Measurements from ENCODE around the gene LRRC56. TPM values are rescaled to one million over a fixed set of nuclear protein-coding genes. Genes with fewer than 3 reads are reported as not detected.

LRRC56 gene
- total and polyA plus RNA-seq, 2 experiments from 2014 or later, result 0.73 to 0.87 TPM

DNA sequence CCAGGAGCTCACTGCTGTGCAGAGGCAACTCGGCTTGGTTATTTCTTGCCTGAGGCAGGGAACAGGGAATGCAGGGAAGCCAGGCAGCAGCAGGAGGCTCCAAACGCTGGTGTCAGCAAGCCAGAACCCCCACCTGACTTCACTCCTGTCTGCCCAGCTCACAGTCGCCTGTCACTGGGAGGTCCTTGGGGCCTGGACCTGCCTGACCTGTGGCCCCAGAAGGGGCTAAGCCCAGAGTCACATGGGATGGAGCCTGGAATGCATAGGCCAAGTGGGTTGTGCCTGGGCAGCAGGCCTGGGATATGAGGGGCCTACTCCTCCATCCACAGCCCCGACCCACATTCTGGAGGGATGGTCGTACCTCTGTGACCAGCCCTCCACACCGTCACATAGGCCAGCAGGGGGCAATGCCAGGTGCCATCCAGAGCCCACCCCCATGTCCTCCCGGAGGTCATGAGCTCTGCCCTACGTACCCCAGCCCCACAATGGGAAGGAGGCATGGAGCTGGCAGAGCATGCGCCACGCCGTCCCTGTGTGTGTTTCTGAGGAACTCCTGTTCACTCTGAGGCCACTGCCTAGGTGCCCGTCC, 28.7 kb downstream of the LRRC56 start:
- Histone ChIP-seq H3K27ac (ENCODE audit: low read depth) (peak overlapping the region; percentile 57; the same call in 1 of the 2 replicates), H3K36me3 (ENCODE audit: insufficient read depth) (no peaks in the 10 kb centered on the region), H3K27me3 (ENCODE audit: insufficient read depth) (peaks cover 11% of the 10 kb centered on the region; the same call in 1 of the 2 replicates), H3K79me2 (replicated peaks; ENCODE audit: insufficient read depth) (0 out of 2 replicates have a peak, but pooled peaks cover 7% of the 10 kb centered on the region), H4K20me1 (replicated peaks; ENCODE audit: insufficient read depth) (peaks cover 12% of the 10 kb centered on the region), H3K9me2 (ENCODE audit: insufficient read depth) (no peaks in the 10 kb centered on the region), H2AFZ (no peak overlapping the region), H3F3A (replicated peaks; ENCODE audit: low read depth) (peaks cover 3% of the 10 kb centered on the region), H3K4me1 (ENCODE audit: insufficient read depth) (peaks cover 16% of the 10 kb centered on the region; the same call in 1 of the 2 replicates), H3K4me3 (no peak overlapping the region), H3K4me2 (no peak overlapping the region)
- no peak overlapping the region for H3K4me3 Mint-ChIP-seq
- ATAC-seq (no peak; the same call in 2 of the 3 replicates), DNase-seq (ENCODE audit: low spot score) (peak; percentile 44)
- TF ChIP-seq ZNF331 (CRISPR knock-in tag; IDR thresholded peaks at IDR 0.05; ENCODE audit: low read depth) (no peak), ZNF114 (CRISPR knock-in tag; IDR thresholded peaks at IDR 0.05) (no peak), EZH2 (IDR thresholded peaks at IDR 0.05; ENCODE audit: low read depth, unreplicated experiment) (no peak), CREB1 (CRISPR knock-in tag; IDR thresholded peaks at IDR 0.05; ENCODE audit: low read depth) (no peak), EZH2phosphoT487 (IDR thresholded peaks at IDR 0.05; ENCODE audit: unreplicated experiment) (no peak), CTCF (conservative IDR thresholded peaks at IDR 0.05; ENCODE audit: low read depth in 2 of 2) (peak; percentile 8 to 35; a peak in 1 of 4 replicates), JUNB (IDR thresholded peaks at IDR 0.05; ENCODE audit: unreplicated experiment) (no peak), POLR2AphosphoS5 (IDR thresholded peaks at IDR 0.05; ENCODE audit: low read depth) (peak; percentile 27; the same call in 1 of the 2 replicates), STAT1 (IDR thresholded peaks at IDR 0.05; ENCODE audit: unreplicated experiment) (no peak)
- TF ChIP-seq, protein P1, sequence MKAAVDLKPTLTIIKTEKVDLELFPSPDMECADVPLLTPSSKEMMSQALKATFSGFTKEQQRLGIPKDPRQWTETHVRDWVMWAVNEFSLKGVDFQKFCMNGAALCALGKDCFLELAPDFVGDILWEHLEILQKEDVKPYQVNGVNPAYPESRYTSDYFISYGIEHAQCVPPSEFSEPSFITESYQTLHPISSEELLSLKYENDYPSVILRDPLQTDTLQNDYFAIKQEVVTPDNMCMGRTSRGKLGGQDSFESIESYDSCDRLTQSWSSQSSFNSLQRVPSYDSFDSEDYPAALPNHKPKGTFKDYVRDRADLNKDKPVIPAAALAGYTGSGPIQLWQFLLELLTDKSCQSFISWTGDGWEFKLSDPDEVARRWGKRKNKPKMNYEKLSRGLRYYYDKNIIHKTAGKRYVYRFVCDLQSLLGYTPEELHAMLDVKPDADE (IDR thresholded peaks at IDR 0.05), result no peak
- TF ChIP-seq, protein P2, sequence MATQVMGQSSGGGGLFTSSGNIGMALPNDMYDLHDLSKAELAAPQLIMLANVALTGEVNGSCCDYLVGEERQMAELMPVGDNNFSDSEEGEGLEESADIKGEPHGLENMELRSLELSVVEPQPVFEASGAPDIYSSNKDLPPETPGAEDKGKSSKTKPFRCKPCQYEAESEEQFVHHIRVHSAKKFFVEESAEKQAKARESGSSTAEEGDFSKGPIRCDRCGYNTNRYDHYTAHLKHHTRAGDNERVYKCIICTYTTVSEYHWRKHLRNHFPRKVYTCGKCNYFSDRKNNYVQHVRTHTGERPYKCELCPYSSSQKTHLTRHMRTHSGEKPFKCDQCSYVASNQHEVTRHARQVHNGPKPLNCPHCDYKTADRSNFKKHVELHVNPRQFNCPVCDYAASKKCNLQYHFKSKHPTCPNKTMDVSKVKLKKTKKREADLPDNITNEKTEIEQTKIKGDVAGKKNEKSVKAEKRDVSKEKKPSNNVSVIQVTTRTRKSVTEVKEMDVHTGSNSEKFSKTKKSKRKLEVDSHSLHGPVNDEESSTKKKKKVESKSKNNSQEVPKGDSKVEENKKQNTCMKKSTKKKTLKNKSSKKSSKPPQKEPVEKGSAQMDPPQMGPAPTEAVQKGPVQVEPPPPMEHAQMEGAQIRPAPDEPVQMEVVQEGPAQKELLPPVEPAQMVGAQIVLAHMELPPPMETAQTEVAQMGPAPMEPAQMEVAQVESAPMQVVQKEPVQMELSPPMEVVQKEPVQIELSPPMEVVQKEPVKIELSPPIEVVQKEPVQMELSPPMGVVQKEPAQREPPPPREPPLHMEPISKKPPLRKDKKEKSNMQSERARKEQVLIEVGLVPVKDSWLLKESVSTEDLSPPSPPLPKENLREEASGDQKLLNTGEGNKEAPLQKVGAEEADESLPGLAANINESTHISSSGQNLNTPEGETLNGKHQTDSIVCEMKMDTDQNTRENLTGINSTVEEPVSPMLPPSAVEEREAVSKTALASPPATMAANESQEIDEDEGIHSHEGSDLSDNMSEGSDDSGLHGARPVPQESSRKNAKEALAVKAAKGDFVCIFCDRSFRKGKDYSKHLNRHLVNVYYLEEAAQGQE (IDR thresholded peaks at IDR 0.05; ENCODE audit: unreplicated experiment), result no peak
- TF ChIP-seq, protein P3, sequence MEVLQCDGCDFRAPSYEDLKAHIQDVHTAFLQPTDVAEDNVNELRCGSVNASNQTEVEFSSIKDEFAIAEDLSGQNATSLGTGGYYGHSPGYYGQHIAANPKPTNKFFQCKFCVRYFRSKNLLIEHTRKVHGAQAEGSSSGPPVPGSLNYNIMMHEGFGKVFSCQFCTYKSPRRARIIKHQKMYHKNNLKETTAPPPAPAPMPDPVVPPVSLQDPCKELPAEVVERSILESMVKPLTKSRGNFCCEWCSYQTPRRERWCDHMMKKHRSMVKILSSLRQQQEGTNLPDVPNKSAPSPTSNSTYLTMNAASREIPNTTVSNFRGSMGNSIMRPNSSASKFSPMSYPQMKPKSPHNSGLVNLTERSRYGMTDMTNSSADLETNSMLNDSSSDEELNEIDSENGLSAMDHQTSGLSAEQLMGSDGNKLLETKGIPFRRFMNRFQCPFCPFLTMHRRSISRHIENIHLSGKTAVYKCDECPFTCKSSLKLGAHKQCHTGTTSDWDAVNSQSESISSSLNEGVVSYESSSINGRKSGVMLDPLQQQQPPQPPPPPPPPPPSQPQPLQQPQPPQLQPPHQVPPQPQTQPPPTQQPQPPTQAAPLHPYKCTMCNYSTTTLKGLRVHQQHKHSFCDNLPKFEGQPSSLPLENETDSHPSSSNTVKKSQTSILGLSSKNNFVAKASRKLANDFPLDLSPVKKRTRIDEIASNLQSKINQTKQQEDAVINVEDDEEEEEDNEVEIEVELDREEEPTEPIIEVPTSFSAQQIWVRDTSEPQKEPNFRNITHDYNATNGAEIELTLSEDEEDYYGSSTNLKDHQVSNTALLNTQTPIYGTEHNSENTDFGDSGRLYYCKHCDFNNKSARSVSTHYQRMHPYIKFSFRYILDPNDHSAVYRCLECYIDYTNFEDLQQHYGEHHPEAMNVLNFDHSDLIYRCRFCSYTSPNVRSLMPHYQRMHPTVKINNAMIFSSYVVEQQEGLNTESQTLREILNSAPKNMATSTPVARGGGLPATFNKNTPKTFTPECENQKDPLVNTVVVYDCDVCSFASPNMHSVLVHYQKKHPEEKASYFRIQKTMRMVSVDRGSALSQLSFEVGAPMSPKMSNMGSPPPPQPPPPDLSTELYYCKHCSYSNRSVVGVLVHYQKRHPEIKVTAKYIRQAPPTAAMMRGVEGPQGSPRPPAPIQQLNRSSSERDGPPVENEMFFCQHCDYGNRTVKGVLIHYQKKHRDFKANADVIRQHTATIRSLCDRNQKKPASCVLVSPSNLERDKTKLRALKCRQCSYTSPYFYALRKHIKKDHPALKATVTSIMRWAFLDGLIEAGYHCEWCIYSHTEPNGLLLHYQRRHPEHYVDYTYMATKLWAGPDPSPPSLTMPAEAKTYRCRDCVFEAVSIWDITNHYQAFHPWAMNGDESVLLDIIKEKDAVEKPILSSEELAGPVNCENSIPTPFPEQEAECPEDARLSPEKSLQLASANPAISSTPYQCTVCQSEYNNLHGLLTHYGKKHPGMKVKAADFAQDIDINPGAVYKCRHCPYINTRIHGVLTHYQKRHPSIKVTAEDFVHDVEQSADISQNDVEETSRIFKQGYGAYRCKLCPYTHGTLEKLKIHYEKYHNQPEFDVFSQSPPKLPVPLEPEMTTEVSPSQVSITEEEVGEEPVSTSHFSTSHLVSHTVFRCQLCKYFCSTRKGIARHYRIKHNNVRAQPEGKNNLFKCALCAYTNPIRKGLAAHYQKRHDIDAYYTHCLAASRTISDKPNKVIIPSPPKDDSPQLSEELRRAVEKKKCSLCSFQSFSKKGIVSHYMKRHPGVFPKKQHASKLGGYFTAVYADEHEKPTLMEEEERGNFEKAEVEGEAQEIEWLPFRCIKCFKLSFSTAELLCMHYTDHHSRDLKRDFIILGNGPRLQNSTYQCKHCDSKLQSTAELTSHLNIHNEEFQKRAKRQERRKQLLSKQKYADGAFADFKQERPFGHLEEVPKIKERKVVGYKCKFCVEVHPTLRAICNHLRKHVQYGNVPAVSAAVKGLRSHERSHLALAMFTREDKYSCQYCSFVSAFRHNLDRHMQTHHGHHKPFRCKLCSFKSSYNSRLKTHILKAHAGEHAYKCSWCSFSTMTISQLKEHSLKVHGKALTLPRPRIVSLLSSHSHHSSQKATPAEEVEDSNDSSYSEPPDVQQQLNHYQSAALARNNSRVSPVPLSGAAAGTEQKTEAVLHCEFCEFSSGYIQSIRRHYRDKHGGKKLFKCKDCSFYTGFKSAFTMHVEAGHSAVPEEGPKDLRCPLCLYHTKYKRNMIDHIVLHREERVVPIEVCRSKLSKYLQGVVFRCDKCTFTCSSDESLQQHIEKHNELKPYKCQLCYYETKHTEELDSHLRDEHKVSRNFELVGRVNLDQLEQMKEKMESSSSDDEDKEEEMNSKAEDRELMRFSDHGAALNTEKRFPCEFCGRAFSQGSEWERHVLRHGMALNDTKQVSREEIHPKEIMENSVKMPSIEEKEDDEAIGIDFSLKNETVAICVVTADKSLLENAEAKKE (CRISPR knock-in tag; IDR thresholded peaks at IDR 0.05), result no peak
- H3K36me3 Mint-ChIP-seq (ENCODE audit: low read depth), result no peaks in the 10 kb centered on the region; the same call in 2 of the 3 replicates
- peaks cover 7% of the 10 kb centered on the region; the same call in 2 of the 3 replicates for H3K4me1 Mint-ChIP-seq
- H3K9me3 Mint-ChIP-seq, result no peaks in the 10 kb centered on the region
- H3K27ac Mint-ChIP-seq, result no peak overlapping the region
- peaks cover 21% of the 10 kb centered on the region for H3K27me3 Mint-ChIP-seq (ENCODE audit: insufficient read depth, low read depth, poor library complexity)

Measured in GM23338 (cell line).